CD4-positive, alpha-beta T cell treated with Interleukin-15 for 4 hours (primary cell): ENCODE results near the gene CIZ1.
"Not testable (repeated sequence)": the region's sequence is repeated elsewhere in the genome, so short reads cannot be mapped to it uniquely, and the experiment has no call there.

Experiments
- DNase-seq: peaks from one replicate; pipeline ENCODE4 v3.0.0-alpha.2; 2020; ENCODE audit warnings: low spot score

CIZ1 gene

DNA sequence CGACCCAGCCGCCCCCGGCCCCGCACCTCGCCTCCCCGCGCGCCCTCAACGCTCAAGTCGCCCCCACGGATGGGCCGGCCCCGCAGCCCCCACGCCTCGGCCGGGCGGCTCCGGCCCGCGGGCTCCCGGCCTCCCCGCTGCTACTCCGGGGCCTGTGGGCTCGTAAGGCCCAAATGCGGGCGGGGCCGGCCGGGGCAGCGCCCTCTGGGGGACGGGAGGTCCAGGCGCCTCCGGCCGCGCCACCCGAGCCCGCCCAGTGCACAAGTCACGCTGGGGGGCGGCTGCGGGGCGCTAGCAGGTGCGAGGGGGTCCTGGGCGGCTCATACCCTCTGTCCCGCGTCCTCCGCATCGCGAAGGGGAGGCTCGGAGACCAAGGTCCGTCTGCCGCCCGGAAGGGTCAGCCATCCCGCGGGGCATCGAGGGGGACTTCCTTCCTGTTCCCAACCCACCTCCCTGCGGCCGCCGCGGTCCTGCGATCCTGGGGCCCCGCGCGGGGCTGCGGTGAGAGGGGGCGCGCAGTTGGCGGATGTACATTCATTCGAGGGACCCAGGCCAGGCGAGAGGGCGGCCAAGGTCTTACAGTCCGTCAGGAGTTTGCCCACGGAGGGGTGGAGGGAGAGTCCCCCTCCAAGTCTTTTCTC lies at the start of gene CIZ1:
TSS of gene CIZ1 (minus strand) at position 167 of the 641 bp plus-strand sequence. CDS start 715 bp downstream, outside the sequence.
- DNase-seq = peak; percentile 73

DNA sequence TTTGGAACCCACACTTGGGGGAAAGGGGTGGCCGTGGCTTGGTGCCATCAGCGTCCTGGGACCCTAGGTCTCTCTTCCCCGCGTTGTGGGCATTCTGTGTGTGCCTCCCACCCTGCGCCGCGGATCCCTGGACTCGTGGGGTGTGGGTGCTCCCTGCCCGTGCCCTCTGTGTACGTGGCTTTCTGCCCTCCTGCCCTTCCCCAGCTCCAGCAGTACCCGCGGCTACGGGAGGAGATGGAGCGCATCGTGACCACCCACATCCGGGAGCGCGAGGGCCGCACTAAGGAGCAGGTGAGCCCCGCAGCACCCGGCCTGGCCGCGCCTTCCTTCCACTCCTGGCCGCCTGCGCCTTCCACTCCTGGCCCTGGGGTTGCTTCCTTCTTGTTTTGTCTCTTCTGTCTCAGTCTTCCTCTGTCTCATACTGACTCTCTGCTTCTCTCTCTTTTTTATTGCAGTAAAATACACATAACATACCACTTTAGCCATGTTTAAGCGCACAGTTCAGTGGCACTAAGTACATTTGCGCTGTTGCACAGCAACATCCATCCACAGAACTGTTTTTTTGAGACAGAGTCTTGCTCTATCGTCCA lies 42.5 kb upstream of the CIZ1 start:
- no peak for DNase-seq

GRCh38 chr9:128232528-128233428 lies 41.4 kb upstream of the CIZ1 start:
- DNase-seq = no peak

GRCh38 chr9:128231638-128232527 lies 40.5 kb upstream of the CIZ1 start:
- DNase-seq = no peak

DNA sequence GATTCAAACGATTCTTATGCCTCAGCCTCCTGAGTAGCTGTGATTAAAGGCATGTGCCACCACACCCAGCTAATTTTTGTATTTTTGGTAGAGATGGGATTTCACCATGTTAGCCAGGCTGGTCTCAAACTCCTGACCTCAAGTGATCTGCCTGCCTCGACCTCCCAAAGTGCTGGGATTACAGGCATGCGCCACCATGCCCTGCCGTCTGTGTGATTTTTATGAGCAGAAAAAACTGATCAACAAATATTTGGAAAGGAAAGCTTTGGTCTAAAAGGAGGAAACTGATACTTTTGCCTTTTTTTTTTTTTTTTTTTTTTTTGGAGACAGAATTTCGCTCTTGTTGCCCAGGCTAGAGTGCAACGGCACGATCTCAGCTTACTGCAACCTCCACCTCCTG lies 39.5 kb upstream of the CIZ1 start:
- not testable (repeated sequence) for DNase-seq

DNA sequence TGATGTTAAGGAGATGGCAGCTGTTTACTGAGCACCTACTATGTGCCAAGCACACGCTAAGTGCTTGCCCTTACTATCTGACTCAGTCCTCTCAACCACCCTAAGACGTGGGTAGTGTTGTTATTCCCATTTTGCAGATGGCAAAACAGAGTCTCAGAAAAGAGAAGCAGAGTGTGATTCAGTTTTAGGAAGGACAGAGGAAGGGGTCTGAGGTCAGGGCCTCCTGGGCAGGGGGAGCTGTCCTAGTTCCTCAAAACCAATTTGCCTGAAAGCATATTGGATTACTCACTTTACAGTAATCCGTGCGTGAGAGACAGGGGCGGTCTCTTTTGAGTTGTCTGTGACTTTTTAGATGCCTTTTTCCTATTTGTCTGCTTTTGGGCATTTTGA lies 35.0 kb upstream of the CIZ1 start:
- DNase-seq = no peak

DNA sequence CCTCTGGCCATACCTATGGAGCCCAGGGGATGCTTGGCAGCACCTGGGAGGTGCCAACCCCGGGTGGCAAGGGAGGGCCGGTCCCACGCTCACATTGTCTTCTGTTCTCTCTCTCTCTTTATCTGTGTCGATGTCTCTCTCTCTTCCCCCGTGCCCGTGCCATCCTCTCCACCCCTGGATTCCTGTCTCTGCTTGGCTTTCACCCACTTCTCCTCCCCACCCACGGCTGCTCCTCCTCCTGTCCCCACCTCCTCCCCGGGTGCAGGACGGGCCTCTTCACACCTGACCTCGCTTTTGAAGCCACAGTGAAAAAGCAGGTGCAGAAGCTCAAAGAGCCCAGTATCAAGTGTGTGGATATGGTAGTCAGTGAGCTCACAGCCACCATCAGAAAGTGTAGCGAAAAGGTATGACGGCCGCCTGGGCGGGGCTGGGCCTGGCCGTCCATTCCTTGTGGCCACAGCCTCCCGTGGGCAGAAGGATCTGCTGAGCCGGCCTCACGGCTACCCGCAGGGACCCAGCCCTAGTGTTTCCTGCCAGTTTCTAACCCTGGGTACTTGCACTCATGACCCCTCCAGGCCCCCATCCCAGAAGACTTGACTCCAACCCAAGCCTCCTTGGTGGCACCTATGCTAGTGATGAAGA lies 34.5 kb upstream of the CIZ1 start:
- no peak for DNase-seq

DNA sequence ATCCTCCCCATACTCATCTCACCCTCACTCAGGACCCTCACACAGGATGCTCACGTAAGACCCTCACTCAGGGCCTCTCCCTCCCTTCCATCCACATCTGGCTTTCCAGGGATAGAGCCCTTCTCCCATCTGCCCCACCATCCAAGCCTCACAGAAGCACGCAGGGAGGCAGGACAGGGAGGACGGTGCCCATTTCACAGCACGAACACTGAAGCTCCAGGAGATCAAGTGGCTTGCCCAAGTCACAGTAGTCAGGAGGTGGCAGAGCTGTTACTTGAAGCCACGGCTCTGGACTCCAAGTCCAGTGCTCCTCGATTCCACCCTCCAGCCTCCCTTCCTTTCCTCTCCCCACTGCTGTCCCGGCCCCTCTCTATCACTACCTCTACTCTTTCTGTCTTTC lies 33.5 kb upstream of the CIZ1 start:
- no peak for DNase-seq

GRCh38 chr9:128222880-128223670 lies 31.7 kb upstream of the CIZ1 start:
- no peak for DNase-seq

- no peak for DNase-seq
These were observed 30.7 kb upstream of the CIZ1 start for GRCh38 chr9:128222026-128222425.

DNA sequence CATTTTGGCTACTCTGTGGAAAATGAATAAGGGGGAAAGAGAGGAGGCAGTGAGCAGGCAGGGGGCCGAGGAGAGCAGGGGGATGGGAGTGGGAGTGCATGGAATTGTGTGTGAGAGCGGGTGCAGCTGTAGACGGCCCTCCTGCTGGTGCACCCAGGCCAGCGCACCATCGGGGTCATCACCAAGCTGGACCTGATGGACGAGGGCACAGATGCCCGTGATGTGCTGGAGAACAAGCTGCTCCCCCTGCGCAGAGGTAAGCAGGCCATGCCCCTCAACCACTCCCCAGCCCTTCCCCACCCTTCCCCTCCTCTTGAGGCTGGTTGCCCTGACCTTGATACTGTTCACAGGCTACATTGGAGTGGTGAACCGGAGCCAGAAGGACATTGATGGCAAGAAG lies 28.5 kb upstream of the CIZ1 start:
- DNase-seq = no peak

DNA sequence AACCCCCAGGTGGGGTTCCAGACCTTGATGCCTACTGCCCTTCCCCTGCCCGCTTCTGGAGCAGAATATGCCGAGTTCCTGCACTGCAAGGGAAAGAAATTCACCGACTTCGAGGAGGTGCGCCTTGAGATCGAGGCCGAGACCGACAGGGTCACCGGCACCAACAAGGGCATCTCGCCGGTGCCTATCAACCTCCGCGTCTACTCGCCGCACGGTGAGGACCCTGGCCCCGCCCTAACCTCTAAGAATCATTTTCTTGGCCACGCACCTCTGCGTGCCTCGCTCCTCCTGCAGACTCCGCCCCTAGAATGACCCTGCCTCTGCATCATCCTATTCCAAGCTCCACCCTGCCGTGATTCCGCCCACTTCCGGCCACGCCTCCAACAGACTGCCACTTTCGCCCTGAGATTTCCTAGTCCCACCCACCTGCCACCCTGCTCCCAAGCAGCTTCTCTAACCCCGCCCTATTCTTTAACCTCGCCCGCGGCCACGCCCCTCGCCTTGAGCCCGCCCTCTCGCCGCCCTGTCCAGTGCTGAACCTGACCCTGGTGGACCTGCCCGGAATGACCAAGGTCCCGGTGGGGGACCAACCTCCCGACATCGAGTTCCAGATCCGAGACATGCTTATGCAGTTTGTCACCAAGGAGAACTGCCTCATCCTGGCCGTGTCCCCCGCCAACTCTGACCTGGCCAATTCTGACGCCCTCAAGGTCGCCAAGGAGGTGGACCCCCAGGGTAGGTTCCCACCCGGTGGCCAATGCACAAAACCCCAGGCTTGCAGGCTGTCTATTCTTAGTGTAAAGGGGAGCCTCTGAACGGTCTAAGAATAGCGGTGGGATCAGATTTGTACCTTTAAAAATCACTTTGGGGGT lies 27.4 kb upstream of the CIZ1 start:
- peak; percentile 91 for DNase-seq

DNA sequence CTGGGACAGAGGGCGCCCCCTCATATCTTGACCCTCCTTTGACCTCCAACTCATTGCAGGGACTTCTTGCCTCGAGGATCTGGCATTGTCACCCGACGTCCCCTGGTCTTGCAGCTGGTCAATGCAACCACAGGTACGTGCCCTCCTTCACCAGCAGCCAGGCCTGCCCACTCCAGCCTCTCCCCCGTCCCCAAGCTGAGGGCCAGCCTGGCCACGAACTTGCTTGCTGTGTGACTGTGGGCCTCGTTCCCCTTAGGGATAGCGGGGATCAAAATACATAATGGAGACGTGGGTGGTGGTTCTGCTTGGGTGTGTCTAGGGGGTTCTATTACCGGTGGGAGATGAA lies 26.8 kb upstream of the CIZ1 start:
- no peak for DNase-seq

GRCh38 chr9:128216781-128217553 lies 25.6 kb upstream of the CIZ1 start:
- DNase-seq = no peak

- DNase-seq = no peak
These were observed 24.4 kb upstream of the CIZ1 start for GRCh38 chr9:128215491-128216409.

- DNase-seq = no peak
These were observed 23.5 kb upstream of the CIZ1 start for GRCh38 chr9:128214571-128215490.
